Right cardiac atrium (tissue), 5 donors: Measurements from ENCODE around the gene B3GALNT2. TPM values are rescaled to one million over a fixed set of nuclear protein-coding genes. Genes with fewer than 3 reads are reported as not detected.

ENCODE experiments used
- ATAC-seq, 2 donors: fragments of 200-7000 bp; cut with Tn5 transposase; one replicate each; pipeline versions ENCODE4 v1.8.0 to v1.9.1; 2020; ENCODE audit warnings: moderate library complexity in 2 of 2, mild to moderate bottlenecking in 1 of 2
- DNase-seq, 3 donors: peaks; one replicate each; pipeline ENCODE4 v3.0.0-alpha.2; 2020
- H3K27ac ChIP-seq: one replicate; pipeline ENCODE4 v1.5.1; 2013; ENCODE audit warnings: mild to moderate bottlenecking, low read length, control low read depth, moderate library complexity
- H3K27me3 ChIP-seq: one replicate; pipeline ENCODE4 v1.6.1; 2013; ENCODE audit not compliant: control insufficient read depth, insufficient read depth
- H3K4me1 ChIP-seq: one replicate; pipeline ENCODE4 v1.6.1; 2013; ENCODE audit warnings: low read length; ENCODE audit not compliant: control insufficient read depth, insufficient read depth
- H3K4me3 ChIP-seq: one replicate; pipeline ENCODE4 v1.5.1; 2013; ENCODE audit warnings: low read length, control low read depth
- H3K9me3 ChIP-seq: one replicate; pipeline ENCODE4 v1.6.1; 2013; ENCODE audit warnings: low read length; ENCODE audit not compliant: control insufficient read depth
- WGBS: extraction: QIAGEN DNeasy Blood & Tissue Kit; methylation state at CpG from one replicate; pipeline ENCODE4 v1.1.7; 2013; 5-methylcytosine and 5-hydroxymethylcytosine counted together
- intact Hi-C, 4 donors: fragments of 100-400 bp; cut with DNase I; formaldehyde crosslinking; loops; one replicate each; pipeline versions ENCODE4 v1.11.0 to v1.14.0; 2022 to 2023
- polyA plus RNA-seq: library from polyadenylated mRNA; stranded (reverse); fragments of 200-250 nt; gene quantifications from one replicate; pipeline ENCODE4 v1.2.3, GENCODE V29; 2013
- total RNA-seq, 4 donors: library from RNA; stranded (reverse); fragmentation: NEBNext Ultra II Directional; extraction: Animal tissue kit (Norgen Biotek cat#: 25700); gene quantifications; one replicate each; pipeline ENCODE4 v1.2.1, GENCODE V29; 2021
- donor health status: healthy with polysubstance abuse.
- donor health status: DM: no; HTN: yes; CAD: no.
- donor health status: DM: no; HTN: no; CAD: no.
- donor health status: DM: no; HTN: yes; CAD: no; lungs with severe emphysema.
- donor health status: DM: yes; HTN: yes; CAD: no.

Gene B3GALNT2
- total and polyA plus RNA-seq, 5 donors, result 6.6 to 26.8 (median 21.7) TPM

DNA sequence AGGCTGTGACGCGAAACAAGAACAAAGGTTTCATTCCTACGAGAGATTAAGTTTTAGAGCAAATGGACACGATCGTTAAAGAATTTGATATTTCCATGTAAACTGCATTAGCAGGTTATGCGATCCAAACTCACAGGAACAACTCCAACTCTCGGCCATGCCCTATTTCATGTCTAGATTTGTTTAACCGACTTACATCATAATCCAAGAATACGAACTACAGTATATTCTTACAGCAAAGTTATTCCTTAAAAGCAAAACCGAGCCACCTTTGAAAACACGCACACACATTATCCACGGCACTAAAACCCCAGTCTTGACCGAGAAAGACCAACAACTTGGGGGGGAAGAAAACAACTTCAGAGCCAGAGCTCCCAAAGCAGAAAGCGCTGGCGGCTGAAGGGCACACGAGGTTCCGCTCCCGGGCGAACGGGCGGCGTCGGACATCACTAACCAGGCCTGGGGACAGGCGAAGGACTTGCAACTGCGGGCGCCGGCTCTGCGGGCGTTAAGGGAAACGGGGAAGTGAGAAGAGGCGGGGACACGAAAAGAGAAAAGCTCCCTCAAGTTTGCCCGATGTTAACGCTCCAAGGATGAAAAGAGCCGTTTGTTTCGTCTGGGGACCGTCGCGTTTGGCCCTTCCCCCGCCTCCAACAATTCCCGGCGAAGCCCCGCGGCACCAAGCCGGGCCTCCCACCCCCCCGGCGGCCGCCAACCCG, 690 bp downstream of the B3GALNT2 start:
- ATAC-seq, result no peak
- no peaks in the 10 kb centered on the region for H3K27me3 ChIP-seq
- intact Hi-C loops, result no loop called here
- peak overlapping the region; percentile 91 for H3K4me3 ChIP-seq
- peak; percentile 58 to 84 (median 82) for DNase-seq
- peak overlapping the region; percentile 93 for H3K27ac ChIP-seq
- H3K9me3 ChIP-seq, result no peaks in the 10 kb centered on the region
- H3K4me1 ChIP-seq, result no peaks in the 10 kb centered on the region
- under 1% methylated on average over 49 of the region's 49 CpGs for WGBS

DNA sequence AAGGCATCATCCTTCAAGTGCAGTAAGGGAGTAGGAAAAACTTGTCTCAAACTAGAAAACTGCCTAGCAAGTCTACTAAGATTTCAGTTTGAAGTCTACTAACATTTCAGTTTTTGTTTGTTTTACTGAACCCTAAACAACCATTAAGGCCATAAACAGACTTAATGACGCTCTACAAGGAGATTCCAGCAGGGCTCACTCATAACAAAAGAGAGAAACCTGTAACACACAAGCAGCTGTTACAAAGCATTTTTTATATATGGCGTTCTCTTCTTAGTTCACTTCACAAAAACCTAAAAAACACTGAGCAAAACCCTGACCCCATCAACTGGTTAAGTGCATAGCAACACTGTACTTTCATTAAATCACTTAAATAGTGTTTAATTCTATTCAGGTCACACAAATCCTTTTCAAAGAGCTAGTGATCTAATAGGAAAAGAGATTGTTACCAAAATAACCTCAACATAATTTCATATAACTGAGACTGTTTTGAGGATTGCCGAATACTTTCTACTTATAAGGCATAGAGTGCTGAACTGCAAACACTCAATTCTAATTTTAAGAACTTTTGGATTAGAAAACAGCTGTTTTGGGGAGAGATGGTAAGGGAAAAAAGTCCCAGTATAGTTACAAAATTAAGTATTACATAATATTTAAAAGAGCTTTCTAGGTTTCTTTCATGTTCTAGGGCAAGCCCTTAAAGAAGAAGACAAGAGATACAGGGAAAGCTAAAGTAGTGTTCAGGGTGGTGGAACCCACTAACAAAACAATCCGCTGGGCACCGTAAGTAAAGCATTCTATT, 1.4 kb downstream of the B3GALNT2 start:
- Histone ChIP-seq H3K9me3 (no peaks in the 10 kb centered on the region), H3K4me3 (peak overlapping the region; percentile 91), H3K27ac (peak overlapping the region; percentile 93), H3K27me3 (no peaks in the 10 kb centered on the region), H3K4me1 (no peaks in the 10 kb centered on the region)
- DNase-seq (no peak), ATAC-seq (no peak)
- WGBS, result 25% methylated on average over 5 of the region's 5 CpGs
- intact Hi-C loops, result no loop called here

DNA sequence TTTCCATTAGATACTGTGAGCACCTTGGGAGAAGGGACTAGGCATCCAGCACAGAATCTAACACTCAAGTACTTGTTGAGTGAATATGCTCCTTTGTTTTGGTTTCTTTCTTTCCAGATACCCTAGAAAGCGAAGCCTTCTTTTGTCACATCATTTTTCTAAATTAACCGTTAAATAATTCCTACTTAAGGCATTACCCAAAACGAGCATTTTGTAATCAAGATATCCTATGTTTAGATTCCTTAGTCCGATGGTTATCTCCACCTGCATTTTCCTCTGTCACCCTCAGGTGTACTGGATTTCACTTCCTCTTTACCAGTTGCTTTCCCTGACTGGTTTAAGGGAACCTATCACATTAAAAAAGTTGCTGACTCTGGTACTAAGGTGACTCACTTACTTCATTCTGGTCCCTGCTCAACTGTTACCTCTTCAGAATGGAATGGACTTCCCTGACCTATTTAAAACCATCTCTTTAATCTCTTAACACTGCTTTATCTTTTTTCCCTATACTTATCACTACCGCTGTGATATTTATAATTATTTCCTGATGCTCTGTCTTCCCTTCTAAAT, 3.2 kb downstream of the B3GALNT2 start:
- no peaks in the 10 kb centered on the region for H3K27me3 ChIP-seq
- H3K4me3 ChIP-seq, result no peak overlapping the region
- intact Hi-C loops, result no loop called here
- H3K9me3 ChIP-seq, result no peaks in the 10 kb centered on the region
- WGBS, result 84% methylated on average over 5 of the region's 5 CpGs
- H3K27ac ChIP-seq, result no peak overlapping the region
- ATAC-seq, result no peak
- no peaks in the 10 kb centered on the region for H3K4me1 ChIP-seq
- DNase-seq, result no peak

DNA sequence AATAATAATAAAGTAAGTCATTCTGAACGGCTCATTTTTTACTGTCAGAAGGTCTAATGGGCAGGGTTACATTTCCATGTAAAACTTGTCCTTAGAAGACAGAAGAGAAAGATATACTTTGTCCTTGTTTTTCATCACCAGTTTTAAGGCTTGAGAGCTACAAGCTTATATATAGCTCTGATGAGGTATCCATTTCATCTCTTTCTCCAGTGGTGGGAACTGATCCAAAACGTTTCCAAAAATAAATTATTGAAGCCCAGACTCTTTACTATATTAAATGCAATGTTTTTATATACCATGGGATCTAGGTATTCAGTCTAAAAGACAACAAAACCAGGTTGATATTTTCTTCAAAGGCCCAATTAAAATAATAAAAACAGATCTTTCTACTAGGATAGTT, 8.7 kb downstream of the B3GALNT2 start:
- H3K27ac ChIP-seq, result no peak overlapping the region
- ATAC-seq (no peak), DNase-seq (no peak)
- H3K27me3 ChIP-seq, result no peaks in the 10 kb centered on the region
- no peaks in the 10 kb centered on the region for H3K9me3 ChIP-seq
- no peak overlapping the region for H3K4me3 ChIP-seq
- H3K4me1 ChIP-seq, result no peaks in the 10 kb centered on the region
- intact Hi-C loops, result no loop called here
- 55% methylated on average over 2 of the region's 2 CpGs for WGBS

DNA sequence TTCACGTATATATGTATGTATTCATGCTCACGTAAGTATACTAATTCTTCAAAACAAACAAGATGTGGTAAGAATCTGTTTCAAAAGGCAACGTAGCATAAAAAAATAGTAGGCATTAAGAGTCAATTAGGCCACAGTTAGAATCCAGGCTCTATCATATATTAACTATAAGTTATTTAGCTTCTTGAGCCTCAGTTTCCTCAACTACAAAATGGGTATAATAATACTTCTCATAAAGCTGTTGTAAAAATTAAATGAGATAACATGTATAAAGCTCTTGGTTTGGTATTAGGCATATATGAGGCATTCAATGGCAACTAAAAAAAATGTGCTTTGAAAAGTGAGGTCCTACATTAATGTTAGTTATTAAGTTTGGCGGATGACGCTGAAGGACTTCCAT, 9.2 kb downstream of the B3GALNT2 start:
- DNase-seq, result no peak
- WGBS, result 98% methylated on average over 5 of the region's 5 CpGs
- Histone ChIP-seq H3K27ac (no peak overlapping the region), H3K9me3 (no peaks in the 10 kb centered on the region), H3K27me3 (no peaks in the 10 kb centered on the region), H3K4me3 (no peak overlapping the region), H3K4me1 (no peaks in the 10 kb centered on the region)
- ATAC-seq, result no peak
- intact Hi-C loops, result no loop called here

DNA sequence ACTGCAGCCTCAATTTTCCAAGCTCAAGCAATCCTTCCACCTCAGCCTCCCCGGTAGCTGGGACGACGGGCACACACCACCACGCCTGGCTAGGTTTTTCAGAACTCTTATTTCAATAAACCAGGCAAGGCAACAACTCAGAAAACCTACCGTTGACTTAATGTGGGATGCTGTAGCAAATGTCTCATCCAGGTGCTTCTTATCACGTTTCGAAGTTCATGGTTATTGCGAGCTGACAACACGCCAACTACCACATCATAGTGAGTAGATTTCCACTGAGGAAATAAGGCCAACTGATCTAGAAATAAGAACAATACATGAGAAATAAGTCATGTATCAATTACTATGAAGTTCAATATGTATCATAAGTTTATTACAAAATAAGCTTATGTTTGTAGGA, 9.7 kb downstream of the B3GALNT2 start:
- 95% methylated on average over 9 of the region's 9 CpGs for WGBS
- Histone ChIP-seq H3K27ac (no peak overlapping the region), H3K27me3 (no peaks in the 10 kb centered on the region), H3K4me1 (no peaks in the 10 kb centered on the region), H3K4me3 (no peak overlapping the region), H3K9me3 (no peaks in the 10 kb centered on the region)
- intact Hi-C loops, result no loop called here
- ATAC-seq (no peak), DNase-seq (no peak)

DNA sequence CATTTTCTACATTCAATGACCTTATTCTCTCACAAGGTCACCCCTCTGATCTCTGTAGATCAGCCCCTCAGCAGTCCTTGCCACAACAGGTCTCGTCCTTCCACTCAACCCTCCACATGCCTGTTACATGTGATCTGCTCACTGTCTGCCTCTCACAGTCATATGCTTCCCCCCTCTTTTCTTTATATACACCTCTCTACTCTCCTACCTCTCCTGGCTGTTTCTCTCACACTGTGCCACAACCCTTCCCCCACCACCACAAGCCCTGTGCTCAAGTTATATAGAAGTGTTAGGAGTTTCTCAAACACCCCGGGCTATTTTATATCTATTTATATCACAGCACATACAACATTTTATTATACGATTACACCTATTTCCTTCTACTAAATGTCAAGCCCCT, 12.6 kb downstream of the B3GALNT2 start:
- intact Hi-C loops, result no loop called here
- no peak overlapping the region for H3K27ac ChIP-seq
- DNase-seq (no peak), ATAC-seq (no peak)
- H3K4me3 ChIP-seq, result no peak overlapping the region
- WGBS, result 70% methylated on average over 3 of the region's 3 CpGs
- H3K9me3 ChIP-seq, result no peaks in the 10 kb centered on the region
- H3K4me1 ChIP-seq, result no peaks in the 10 kb centered on the region
- H3K27me3 ChIP-seq, result no peaks in the 10 kb centered on the region

DNA sequence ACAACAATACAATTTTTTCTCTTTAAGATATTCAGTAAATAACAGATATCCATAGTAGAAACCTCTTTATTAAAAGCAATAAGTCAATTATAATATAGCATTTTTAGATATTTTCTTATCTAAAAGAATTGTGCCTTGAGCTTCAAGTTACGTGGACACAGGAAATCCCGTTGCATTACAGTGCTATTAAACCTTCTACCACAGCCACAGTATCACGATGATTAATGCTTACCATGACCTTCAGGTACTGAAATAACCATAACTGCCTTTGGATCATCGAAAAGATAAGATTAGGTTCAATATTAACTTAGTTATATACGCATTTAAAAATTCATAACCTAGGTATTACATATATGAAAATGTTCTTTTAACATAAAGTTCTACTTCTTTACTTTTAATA, 17.9 kb downstream of the B3GALNT2 start:
- WGBS, result 77% methylated on average over 5 of the region's 5 CpGs
- DNase-seq, result no peak
- no peaks in the 10 kb centered on the region for H3K27me3 ChIP-seq
- no peak overlapping the region for H3K4me3 ChIP-seq
- no peak overlapping the region for H3K27ac ChIP-seq
- H3K4me1 ChIP-seq, result no peaks in the 10 kb centered on the region
- intact Hi-C loops, result no loop called here
- H3K9me3 ChIP-seq, result no peaks in the 10 kb centered on the region
- no peak for ATAC-seq

DNA sequence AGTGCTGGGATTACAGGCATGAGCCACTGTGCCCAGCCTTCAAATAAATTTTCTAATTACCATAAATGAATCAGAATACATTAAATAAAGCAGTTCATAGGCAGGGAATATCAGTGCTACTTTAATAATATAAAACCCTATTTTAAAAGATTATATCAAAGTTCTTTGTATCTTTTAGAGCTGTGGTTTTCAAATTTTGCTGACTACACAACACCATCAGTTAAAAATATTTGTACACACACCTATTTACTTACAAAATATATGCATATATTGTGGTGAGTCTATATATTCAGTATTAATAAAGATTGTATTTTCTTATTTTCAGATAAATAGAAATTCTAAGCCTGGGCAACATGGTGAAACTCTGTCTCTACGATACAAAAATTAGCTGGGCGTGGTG, 18.7 kb downstream of the B3GALNT2 start:
- 99% methylated on average over 2 of the region's 2 CpGs for WGBS
- no peak overlapping the region for H3K27ac ChIP-seq
- DNase-seq (no peak), ATAC-seq (no peak)
- no peaks in the 10 kb centered on the region for H3K9me3 ChIP-seq
- no peaks in the 10 kb centered on the region for H3K4me1 ChIP-seq
- no peaks in the 10 kb centered on the region for H3K27me3 ChIP-seq
- no peak overlapping the region for H3K4me3 ChIP-seq
- intact Hi-C loops, result no loop called here

DNA sequence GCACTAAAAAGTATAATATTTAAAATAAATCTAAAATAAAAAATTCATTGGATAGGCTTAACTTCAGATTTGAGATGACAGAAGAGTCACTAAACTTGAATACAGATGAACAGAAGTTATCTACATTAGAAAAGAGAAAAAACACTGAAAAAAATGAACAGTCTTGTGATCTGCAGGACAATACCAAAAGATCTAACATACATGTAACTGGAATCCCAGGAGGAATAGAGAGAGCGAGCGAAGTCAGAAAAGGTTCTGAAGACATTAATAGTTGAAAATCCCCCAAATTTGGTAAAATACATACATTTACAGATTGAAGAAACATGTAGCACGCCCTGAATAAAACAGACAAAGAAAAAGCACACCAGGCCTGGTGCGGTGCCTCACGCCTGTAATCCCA, 21.2 kb downstream of the B3GALNT2 start:
- no peaks in the 10 kb centered on the region for H3K4me1 ChIP-seq
- intact Hi-C loops, result no loop called here
- H3K27ac ChIP-seq, result no peak overlapping the region
- 98% methylated on average over 5 of the region's 5 CpGs for WGBS
- no peaks in the 10 kb centered on the region for H3K27me3 ChIP-seq
- ATAC-seq (no peak), DNase-seq (no peak)
- no peaks in the 10 kb centered on the region for H3K9me3 ChIP-seq
- no peak overlapping the region for H3K4me3 ChIP-seq

DNA sequence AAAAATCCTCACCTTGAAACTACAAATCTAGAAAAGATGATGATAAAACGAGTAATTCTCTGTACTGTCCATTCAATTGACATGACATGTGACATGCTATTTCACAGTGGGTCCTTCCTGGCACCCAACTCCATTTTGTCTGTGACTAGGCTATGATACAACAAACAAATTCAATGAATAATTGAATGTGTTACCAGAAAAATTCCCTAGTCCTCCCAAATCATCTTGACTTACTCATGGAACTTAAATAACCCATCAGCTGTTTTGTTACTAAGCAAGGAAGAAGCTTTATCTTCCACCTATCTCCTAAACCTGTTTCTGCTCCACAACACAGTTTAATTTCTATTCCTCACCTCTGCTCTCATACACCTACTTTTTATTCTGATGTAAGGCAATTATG, 30.4 kb downstream of the B3GALNT2 start:
- Histone ChIP-seq H3K27ac (no peak overlapping the region), H3K9me3 (no peaks in the 10 kb centered on the region), H3K27me3 (no peaks in the 10 kb centered on the region), H3K4me3 (no peak overlapping the region), H3K4me1 (no peaks in the 10 kb centered on the region)
- no peak for ATAC-seq
- no peak for DNase-seq
- intact Hi-C loops, result no loop called here
- WGBS, result 84% methylated on average over 1 of the region's 1 CpG
